Measurements from ENCODE around the gene BAHCC1.

DNA sequence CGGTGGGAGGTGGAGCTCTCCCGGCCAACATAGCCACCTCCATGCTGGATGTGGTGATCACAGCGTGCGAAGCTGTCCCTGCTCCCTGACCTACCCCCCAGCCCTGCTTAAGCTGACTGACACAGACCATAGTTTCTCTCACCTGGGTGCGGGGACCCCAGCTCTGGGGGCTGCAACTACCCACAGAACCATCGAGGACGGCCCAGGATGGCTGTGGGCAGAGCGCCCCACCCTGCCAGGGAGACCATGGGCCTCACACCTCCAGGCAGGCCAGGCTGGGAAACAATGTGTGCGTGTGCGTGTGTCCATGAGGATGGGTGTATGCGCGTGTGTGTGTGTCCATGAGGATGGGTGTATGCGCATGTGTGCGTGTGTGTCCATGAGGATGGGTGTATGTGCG is 20.4 kb downstream of the BAHCC1 start:
- TF ChIP-seq, protein P1, sequence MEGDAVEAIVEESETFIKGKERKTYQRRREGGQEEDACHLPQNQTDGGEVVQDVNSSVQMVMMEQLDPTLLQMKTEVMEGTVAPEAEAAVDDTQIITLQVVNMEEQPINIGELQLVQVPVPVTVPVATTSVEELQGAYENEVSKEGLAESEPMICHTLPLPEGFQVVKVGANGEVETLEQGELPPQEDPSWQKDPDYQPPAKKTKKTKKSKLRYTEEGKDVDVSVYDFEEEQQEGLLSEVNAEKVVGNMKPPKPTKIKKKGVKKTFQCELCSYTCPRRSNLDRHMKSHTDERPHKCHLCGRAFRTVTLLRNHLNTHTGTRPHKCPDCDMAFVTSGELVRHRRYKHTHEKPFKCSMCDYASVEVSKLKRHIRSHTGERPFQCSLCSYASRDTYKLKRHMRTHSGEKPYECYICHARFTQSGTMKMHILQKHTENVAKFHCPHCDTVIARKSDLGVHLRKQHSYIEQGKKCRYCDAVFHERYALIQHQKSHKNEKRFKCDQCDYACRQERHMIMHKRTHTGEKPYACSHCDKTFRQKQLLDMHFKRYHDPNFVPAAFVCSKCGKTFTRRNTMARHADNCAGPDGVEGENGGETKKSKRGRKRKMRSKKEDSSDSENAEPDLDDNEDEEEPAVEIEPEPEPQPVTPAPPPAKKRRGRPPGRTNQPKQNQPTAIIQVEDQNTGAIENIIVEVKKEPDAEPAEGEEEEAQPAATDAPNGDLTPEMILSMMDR (IDR thresholded peaks at IDR 0.05; ENCODE audit: poor library complexity, severe bottlenecking) = no peak
- TF ChIP-seq MXI1 (conservative IDR thresholded peaks at IDR 0.05; ENCODE audit: poor library complexity, severe bottlenecking) (no peak), EZH2 (IDR thresholded peaks at IDR 0.05; ENCODE audit: borderline replicate concordance, insufficient read depth, low read length, poor library complexity, severe bottlenecking) (no peak), EP300 (conservative IDR thresholded peaks at IDR 0.05; ENCODE audit: poor library complexity, severe bottlenecking) (no peak), POLR2AphosphoS5 (IDR thresholded peaks at IDR 0.05) (no peak)
- TF ChIP-seq, protein P2, sequence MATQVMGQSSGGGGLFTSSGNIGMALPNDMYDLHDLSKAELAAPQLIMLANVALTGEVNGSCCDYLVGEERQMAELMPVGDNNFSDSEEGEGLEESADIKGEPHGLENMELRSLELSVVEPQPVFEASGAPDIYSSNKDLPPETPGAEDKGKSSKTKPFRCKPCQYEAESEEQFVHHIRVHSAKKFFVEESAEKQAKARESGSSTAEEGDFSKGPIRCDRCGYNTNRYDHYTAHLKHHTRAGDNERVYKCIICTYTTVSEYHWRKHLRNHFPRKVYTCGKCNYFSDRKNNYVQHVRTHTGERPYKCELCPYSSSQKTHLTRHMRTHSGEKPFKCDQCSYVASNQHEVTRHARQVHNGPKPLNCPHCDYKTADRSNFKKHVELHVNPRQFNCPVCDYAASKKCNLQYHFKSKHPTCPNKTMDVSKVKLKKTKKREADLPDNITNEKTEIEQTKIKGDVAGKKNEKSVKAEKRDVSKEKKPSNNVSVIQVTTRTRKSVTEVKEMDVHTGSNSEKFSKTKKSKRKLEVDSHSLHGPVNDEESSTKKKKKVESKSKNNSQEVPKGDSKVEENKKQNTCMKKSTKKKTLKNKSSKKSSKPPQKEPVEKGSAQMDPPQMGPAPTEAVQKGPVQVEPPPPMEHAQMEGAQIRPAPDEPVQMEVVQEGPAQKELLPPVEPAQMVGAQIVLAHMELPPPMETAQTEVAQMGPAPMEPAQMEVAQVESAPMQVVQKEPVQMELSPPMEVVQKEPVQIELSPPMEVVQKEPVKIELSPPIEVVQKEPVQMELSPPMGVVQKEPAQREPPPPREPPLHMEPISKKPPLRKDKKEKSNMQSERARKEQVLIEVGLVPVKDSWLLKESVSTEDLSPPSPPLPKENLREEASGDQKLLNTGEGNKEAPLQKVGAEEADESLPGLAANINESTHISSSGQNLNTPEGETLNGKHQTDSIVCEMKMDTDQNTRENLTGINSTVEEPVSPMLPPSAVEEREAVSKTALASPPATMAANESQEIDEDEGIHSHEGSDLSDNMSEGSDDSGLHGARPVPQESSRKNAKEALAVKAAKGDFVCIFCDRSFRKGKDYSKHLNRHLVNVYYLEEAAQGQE (IDR thresholded peaks at IDR 0.05; ENCODE audit: borderline replicate concordance) = no peak
